Right lung (tissue), 5 donors: ENCODE results near the gene ELL2. TPM values are rescaled to one million over a fixed set of nuclear protein-coding genes. Genes with fewer than 3 reads are reported as not detected.
"Not testable (repeated sequence)": the region's sequence is repeated elsewhere in the genome, so short reads cannot be mapped to it uniquely, and the experiment has no call there.

Source experiments
- DNase-seq, 2 donors: peaks; one replicate each; pipeline ENCODE4 v3.0.0-alpha.2; 2013
- polyA plus RNA-seq, 5 donors: library from polyadenylated mRNA; unstranded; fragments of 120-200 nt; gene quantifications; one replicate each; pipeline versions ENCODE4 v1.2.1 to v1.2.3, GENCODE V29; 2013; ENCODE audit warnings: inconsistent platforms in 1 of 5, low replicate concordance in 1 of 5; ENCODE audit not compliant: insufficient read length in 5 of 5, insufficient read depth in 1 of 5

ELL2 gene
- polyA plus RNA-seq, 5 donors = 16.4 to 27.1 (median 20.9) TPM

- DNase-seq = no peak
These were observed 120.5 kb downstream of the ELL2 start for GRCh38 chr5:95840956-95841705.

GRCh38 chr5:95839658-95840057 lies 122.0 kb downstream of the ELL2 start:
- no peak for DNase-seq

- no peak for DNase-seq
These were observed 123.1 kb downstream of the ELL2 start for GRCh38 chr5:95838556-95838955.

GRCh38 chr5:95838001-95838520 lies 123.6 kb downstream of the ELL2 start:
- no peak for DNase-seq

- no peak for DNase-seq
These were observed 124.2 kb downstream of the ELL2 start for GRCh38 chr5:95837492-95837891.

GRCh38 chr5:95836971-95837370 lies 124.7 kb downstream of the ELL2 start:
- DNase-seq = not testable (repeated sequence)

- DNase-seq = no peak
These were observed 125.1 kb downstream of the ELL2 start for GRCh38 chr5:95836544-95836943.

- DNase-seq = no peak
These were observed 125.8 kb downstream of the ELL2 start for GRCh38 chr5:95835682-95836385.

Other genes starting within 250 kb of the ELL2 start
- 10 to 100 TPM; 38.8 to 71.9 (median 69.6) TPM for gene RHOBTB3, start 230.5 kb downstream of the ELL2 start, polyA plus RNA-seq
- 10 to 100 TPM; 21.8 to 32.7 (median 26.0) TPM for gene GLRX, start 139.1 kb downstream of the ELL2 start, polyA plus RNA-seq